ENCODE data around the gene RNPC3.

DNA sequence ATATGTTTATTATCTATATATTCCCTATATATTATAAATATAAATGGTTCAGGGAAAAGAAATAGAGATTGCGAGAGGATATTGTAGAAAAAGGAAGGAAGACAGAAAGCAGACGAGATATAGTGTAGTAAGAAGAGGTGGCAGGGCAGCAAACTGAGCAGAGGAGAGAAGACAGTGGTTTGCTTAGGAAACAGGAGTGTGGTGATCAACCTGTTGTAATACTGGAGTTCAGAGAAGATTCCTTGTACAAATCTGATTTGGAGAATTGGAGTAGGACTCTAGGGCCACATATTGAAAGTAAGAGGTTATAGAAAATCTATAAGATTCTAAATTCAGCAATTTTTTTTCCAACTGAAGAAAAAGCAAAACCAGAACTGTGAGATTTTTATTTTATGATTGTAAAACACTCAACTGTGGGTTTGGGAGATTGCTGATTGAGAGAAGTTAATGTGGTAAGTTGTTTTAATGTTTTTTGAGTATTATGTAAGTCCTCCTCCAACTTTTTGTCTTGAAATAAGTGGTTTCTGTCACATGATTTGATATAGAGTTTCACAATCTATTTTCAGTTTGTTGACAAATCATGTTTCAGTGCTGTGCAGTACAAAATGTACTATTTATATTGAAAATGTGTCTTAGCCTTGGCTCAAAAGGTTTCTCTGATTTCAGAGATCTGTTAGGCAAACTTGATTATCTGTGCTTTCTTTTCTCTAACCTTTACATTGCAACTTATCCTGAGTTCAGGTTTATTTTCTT is 36.3 kb downstream of the RNPC3 start:
- TF ChIP-seq EP300 (conservative IDR thresholded peaks at IDR 0.05; ENCODE audit: poor library complexity, severe bottlenecking) (no peak), POLR2AphosphoS5 (IDR thresholded peaks at IDR 0.05) (no peak)
- TF ChIP-seq, protein P1, sequence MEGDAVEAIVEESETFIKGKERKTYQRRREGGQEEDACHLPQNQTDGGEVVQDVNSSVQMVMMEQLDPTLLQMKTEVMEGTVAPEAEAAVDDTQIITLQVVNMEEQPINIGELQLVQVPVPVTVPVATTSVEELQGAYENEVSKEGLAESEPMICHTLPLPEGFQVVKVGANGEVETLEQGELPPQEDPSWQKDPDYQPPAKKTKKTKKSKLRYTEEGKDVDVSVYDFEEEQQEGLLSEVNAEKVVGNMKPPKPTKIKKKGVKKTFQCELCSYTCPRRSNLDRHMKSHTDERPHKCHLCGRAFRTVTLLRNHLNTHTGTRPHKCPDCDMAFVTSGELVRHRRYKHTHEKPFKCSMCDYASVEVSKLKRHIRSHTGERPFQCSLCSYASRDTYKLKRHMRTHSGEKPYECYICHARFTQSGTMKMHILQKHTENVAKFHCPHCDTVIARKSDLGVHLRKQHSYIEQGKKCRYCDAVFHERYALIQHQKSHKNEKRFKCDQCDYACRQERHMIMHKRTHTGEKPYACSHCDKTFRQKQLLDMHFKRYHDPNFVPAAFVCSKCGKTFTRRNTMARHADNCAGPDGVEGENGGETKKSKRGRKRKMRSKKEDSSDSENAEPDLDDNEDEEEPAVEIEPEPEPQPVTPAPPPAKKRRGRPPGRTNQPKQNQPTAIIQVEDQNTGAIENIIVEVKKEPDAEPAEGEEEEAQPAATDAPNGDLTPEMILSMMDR (IDR thresholded peaks at IDR 0.05; ENCODE audit: poor library complexity, severe bottlenecking), result no peak
